NB4 (cell line): ENCODE data around the gene FOXC2.

Experiments
- DNase-seq: peaks from one replicate; pipeline ENCODE4 v3.0.0; 2010; ENCODE audit warnings: low read depth
- H3K4me3 ChIP-seq: one replicate; pipeline ENCODE4 v1.5.1; 2011; ENCODE audit warnings: mild to moderate bottlenecking, low read depth, low read length, moderate library complexity
- CTCF ChIP-seq: IDR thresholded peaks from one replicate; pipeline ENCODE4 v1.5.1; 2012; ENCODE audit warnings: low read depth, low read length
- MAX ChIP-seq: IDR thresholded peaks from 2 replicates; pipeline ENCODE4 v1.6.1; 2011; ENCODE audit warnings: low read depth, low read length
- MYC ChIP-seq: IDR thresholded peaks from 2 replicates; pipeline ENCODE4 v1.6.1; 2011; ENCODE audit warnings: low read depth, low read length
- POLR2A ChIP-seq: IDR thresholded peaks from 2 replicates; pipeline ENCODE4 v1.6.1; 2011; ENCODE audit warnings: mild to moderate bottlenecking; ENCODE audit not compliant: insufficient read length; ENCODE audit errors: extremely low read depth

FOXC2 gene

GRCh38 chr16:86563469-86564345, 2.9 kb upstream of the FOXC2 start:
- peak; percentile 89 for DNase-seq
- TF ChIP-seq CTCF (peak; percentile 99), POLR2A (no peak)
- peak overlapping the region; percentile 32 for H3K4me3 ChIP-seq

DNA sequence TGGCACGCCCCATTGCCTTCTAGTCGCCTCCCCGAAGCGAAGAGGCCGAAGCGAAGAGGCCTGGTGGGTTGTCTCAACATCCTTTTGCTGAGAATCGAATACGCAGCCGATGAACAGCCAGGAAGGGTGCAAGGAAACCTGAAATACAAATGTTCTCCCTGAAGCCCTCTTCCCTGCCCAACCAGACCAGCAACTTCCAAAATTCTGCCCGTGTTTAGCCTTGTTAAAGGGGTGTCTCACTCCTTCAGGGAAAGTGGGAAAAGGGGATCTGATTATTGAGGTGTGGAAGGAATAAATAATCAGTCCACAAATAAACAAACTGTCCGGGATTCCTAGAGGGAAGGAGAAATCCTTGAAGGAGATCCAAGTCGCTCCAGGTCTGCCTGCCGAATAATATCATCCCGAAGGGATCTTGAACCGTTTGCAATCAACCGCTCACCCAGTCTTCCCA, 1.4 kb upstream of the FOXC2 start:
- no peak overlapping the region for H3K4me3 ChIP-seq
- TF ChIP-seq MAX (no peak), MYC (no peak), POLR2A (no peak), CTCF (no peak)
- no peak for DNase-seq

DNA sequence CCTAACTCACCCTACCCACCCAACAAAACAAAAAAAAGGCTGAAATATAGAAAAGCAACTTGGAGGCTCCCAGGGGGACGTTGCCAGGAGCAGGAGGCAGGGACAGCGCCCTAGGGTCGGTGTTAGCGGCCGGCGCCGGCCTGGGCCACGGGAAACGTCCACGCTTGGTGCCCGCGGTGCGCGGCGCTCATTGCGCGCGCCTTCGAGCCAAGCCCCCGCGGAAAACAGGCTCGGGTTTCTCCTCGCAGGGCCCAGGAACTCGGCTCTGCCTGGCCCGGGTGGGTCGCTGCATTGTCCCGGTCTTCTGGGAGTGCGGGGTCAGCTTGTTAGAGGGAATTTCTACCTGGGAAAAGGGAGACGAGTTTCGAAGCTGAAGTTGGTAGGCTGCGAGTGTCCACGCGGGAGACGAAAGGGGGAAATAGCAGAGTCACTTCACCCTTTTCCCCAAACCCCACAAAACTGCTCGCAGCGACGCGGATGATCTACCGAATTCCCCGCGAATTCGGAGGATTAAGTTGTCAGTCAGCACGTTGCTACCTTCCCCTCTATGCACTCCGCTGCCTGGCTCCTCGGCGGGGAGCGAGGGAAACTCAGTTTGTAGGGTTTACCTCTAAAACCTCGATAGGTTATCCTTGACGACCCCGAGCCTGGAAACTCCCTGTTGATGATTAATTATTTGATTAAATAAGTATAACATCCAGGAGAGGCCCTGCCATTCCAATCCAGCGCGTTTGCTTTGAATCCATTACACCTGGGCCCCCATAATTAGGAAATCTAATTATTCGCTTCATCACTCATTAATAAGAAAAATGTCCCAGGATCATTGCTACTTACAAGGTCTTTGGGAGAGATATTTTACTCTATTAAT, 751 bp upstream of the FOXC2 start:
- no peak for DNase-seq
- TF ChIP-seq MAX (no peak), MYC (no peak), POLR2A (no peak)
- H3K4me3 ChIP-seq = no peak overlapping the region

- H3K4me3 ChIP-seq = no peak overlapping the region
- TF ChIP-seq MAX (no peak), POLR2A (no peak), CTCF (no peak), MYC (no peak)
- no peak for DNase-seq
Measured at GRCh38 chr16:86566966-86567700, 504 bp downstream of the FOXC2 start.

GRCh38 chr16:86567701-86568581, 1.3 kb downstream of the FOXC2 start:
- TF ChIP-seq CTCF (no peak), MAX (no peak), MYC (no peak), POLR2A (no peak)
- H3K4me3 ChIP-seq = no peak overlapping the region
- no peak for DNase-seq
